HepG2 (cell line): Measurements from ENCODE around the gene CNTN4.

Experiments used
- ARNT2 ChIP-seq: sonication (generic); formaldehyde crosslinking; IDR thresholded peaks from 2 replicates; pipeline ENCODE4 v1.8.0; 2022; ENCODE audit warnings: mild to moderate bottlenecking, low read depth, missing genetic modification reagents, moderate library complexity
- BCL3 ChIP-seq: sonication (generic); formaldehyde crosslinking; IDR thresholded peaks from 2 replicates; pipeline ENCODE4 v1.5.1; 2020; ENCODE audit warnings: mild to moderate bottlenecking, missing genetic modification reagents, moderate library complexity
- MXI1 ChIP-seq: IDR thresholded peaks from 3 replicates; pipeline ENCODE4 v1.6.1; 2012; ENCODE audit warnings: low read depth, low read length, inconsistent platforms, borderline replicate concordance
- PHF21A ChIP-seq: sonication (generic); formaldehyde crosslinking; IDR thresholded peaks from 2 replicates; pipeline ENCODE4 v1.5.0; 2020; ENCODE audit warnings: mild to moderate bottlenecking, missing genetic modification reagents
- POLR2A ChIP-seq, 2 experiments: IDR thresholded peaks; 2 replicates each; pipeline ENCODE4 v1.6.1; 2011; ENCODE audit warnings: low read depth in 2 of 2, low read length in 2 of 2, mild to moderate bottlenecking in 1 of 2, moderate library complexity in 1 of 2; ENCODE audit not compliant: insufficient read depth in 1 of 2
- SMC3 ChIP-seq: IDR thresholded peaks from 2 replicates; pipeline ENCODE4 v1.6.1; 2011; ENCODE audit warnings: low read length, improper control_type of control experiment
- SP1 ChIP-seq, 2 experiments: fragments of 450-650 bp in 1 of 2; sonication (generic) in 1 of 2; formaldehyde crosslinking in 1 of 2; IDR thresholded peaks; 2 replicates each; pipeline versions ENCODE4 v1.4.0 to v1.6.1; 2016 to 2020; ENCODE audit warnings: missing genetic modification reagents in 1 of 2
- SRF ChIP-seq: IDR thresholded peaks from 2 replicates; pipeline ENCODE4 v1.6.1; 2011; ENCODE audit warnings: mild to moderate bottlenecking, low read depth, low read length, moderate library complexity

- TF ChIP-seq MXI1 (no peak), BCL3 (CRISPR knock-in tag) (no peak), SP1 (IDR thresholded peaks at IDR 0.05) (no peak), SP1 (CRISPR knock-in tag; IDR thresholded peaks at IDR 0.05) (no peak), POLR2A (IDR thresholded peaks at IDR 0.05; ENCODE audit: insufficient read depth in 1 of 2, low read depth in 2 of 2, low read length in 2 of 2) (no peak), SRF (no peak), ARNT2 (CRISPR knock-in tag) (no peak), SMC3 (no peak), PHF21A (CRISPR knock-in tag) (no peak)
Measured at GRCh38 chr3:2544212-2544611, 445.5 kb downstream of the CNTN4 start.
